ENCODE results near the gene NSFL1C. TPM values are rescaled to one million over a fixed set of nuclear protein-coding genes. Genes with fewer than 3 reads are reported as not detected.

NSFL1C gene
- total RNA-seq, 2 donors from 2014 or later, result 43.0 to 54.5 TPM

- 84% methylated on average over 2 of the region's 2 CpGs for WGBS
- Histone ChIP-seq H3K9me3 (no peaks in the 10 kb centered on the region), H3K36me3 (no peaks in the 10 kb centered on the region), H3K27ac (no peak overlapping the region), H3K4me3 (no peak overlapping the region), H3K27me3 (replicated peaks; ENCODE audit: insufficient read depth) (no peaks in the 10 kb centered on the region), H3K4me1 (replicated peaks) (no peaks in the 10 kb centered on the region)
- TF ChIP-seq, protein P1, sequence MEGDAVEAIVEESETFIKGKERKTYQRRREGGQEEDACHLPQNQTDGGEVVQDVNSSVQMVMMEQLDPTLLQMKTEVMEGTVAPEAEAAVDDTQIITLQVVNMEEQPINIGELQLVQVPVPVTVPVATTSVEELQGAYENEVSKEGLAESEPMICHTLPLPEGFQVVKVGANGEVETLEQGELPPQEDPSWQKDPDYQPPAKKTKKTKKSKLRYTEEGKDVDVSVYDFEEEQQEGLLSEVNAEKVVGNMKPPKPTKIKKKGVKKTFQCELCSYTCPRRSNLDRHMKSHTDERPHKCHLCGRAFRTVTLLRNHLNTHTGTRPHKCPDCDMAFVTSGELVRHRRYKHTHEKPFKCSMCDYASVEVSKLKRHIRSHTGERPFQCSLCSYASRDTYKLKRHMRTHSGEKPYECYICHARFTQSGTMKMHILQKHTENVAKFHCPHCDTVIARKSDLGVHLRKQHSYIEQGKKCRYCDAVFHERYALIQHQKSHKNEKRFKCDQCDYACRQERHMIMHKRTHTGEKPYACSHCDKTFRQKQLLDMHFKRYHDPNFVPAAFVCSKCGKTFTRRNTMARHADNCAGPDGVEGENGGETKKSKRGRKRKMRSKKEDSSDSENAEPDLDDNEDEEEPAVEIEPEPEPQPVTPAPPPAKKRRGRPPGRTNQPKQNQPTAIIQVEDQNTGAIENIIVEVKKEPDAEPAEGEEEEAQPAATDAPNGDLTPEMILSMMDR (IDR thresholded peaks at IDR 0.05), result no peak
- TF ChIP-seq POLR2AphosphoS5 (IDR thresholded peaks at IDR 0.05) (no peak), POLR2A (IDR thresholded peaks at IDR 0.05) (no peak)
- intact Hi-C loops (cut with DNase I), result no loop called here
- no peak for DNase-seq (ENCODE audit: low spot score)
Observed at GRCh38 chr20:1489325-1489724, 22.7 kb upstream of the NSFL1C start.

DNA sequence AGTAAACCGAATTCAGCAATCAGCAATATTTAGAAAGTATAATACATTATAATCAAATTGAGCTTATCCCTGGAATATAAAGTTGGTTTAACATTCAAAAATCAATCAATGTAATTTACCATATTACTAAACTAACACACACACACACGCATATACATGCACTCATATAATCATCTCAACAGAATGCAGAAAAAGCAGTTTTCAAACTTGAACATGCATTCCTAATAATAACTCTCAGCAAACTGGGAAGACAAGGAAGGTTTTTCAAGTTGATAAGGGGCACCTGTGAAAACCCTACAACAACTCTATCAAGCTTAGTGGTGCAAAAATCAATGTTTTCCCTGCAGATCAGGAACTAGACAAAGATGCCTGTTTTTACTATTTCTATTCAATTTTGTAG is 19.9 kb upstream of the NSFL1C start:
- no peaks in the 10 kb centered on the region for H3K27me3 ChIP-seq (replicated peaks; ENCODE audit: insufficient read depth)
- no peaks in the 10 kb centered on the region for H3K9me3 ChIP-seq
- H3K36me3 ChIP-seq, result no peaks in the 10 kb centered on the region
- no peak overlapping the region for H3K4me3 ChIP-seq
- no peak for DNase-seq (ENCODE audit: low spot score)
- H3K27ac ChIP-seq, result no peak overlapping the region
- WGBS, result 72% methylated on average over 2 of the region's 2 CpGs
- TF ChIP-seq, protein P1 (IDR thresholded peaks at IDR 0.05), result no peak
- no peak for TF ChIP-seq POLR2AphosphoS5 (IDR thresholded peaks at IDR 0.05)
- TF ChIP-seq POLR2A (IDR thresholded peaks at IDR 0.05), result no peak
- intact Hi-C loops (cut with DNase I), result no loop called here
- no peaks in the 10 kb centered on the region for H3K4me1 ChIP-seq (replicated peaks)

DNA sequence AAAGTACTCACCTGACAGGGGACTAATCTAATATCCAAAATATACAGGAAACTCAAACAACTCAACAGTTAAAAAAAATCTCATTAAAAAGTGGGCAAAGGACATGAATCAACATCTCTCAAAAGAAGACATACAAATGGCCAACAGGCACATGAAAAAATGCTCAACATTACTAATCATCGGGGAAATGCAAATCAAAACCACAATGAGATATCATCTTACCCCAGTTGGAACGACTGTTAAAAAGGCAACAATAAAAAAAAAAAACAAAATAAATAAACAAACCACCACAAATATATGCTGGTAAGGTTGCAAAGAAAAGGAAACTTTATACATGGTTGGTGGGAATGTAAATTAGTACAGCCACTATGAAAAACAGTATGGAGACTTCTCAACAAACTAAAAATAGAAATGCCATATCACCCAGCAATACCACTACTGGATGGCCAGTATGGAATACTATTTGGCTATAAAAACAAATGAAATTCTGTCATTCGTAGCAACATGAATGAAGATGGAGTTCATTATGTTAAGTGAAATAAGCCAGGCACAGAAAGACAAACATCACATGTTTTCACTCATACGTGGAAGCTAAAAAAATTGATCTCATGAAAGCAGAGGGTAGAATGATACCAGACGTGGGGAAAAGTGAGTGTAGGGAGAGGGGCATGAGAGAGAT is 17.9 kb upstream of the NSFL1C start:
- H3K9me3 ChIP-seq, result no peaks in the 10 kb centered on the region
- no peak for TF ChIP-seq POLR2AphosphoS5 (IDR thresholded peaks at IDR 0.05)
- no peak for TF ChIP-seq POLR2A (IDR thresholded peaks at IDR 0.05)
- TF ChIP-seq, protein P1 (IDR thresholded peaks at IDR 0.05), result no peak
- H3K27me3 ChIP-seq (replicated peaks; ENCODE audit: insufficient read depth), result no peaks in the 10 kb centered on the region
- H3K4me1 ChIP-seq (replicated peaks), result no peaks in the 10 kb centered on the region
- no peak overlapping the region for H3K4me3 ChIP-seq
- no peaks in the 10 kb centered on the region for H3K36me3 ChIP-seq
- intact Hi-C loops (cut with DNase I), result no loop called here
- no peak for DNase-seq (ENCODE audit: low spot score)
- 25% methylated on average over 5 of the region's 5 CpGs for WGBS
- H3K27ac ChIP-seq, result no peak overlapping the region

DNA sequence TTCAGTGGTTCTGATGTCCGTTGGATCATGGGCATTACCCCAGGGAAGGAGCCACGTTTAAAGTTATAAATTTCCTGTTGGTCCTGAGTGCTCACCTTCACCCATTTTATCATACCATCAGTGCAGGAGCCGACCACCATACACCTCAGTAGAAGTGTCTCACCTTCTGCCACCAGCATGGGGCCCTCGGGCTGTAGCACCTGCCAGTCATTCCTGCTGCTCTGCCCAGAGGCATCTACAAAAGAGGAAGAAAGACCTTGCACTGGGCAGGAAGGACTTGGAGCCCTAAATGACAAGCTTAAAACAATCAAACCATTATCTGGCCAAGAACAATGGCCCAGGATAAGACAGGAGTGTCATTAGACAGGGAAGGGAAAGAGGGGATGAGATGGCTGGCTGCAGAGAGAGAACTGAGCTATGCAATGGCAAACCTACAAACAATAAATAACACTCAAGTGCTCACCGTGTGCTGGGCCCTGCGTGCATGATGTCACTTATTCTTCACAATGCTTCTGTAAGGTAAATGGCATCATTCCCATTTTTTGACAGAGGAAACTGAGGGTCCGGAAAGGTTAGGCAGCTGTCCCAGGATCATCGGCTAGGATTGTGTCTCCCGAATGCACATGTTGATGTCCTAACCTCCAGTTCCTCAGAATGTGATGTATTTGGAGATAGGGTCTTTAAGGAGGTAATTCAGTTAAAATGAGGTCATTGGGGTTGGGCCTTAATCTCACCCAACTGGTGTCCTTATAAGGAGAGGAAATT is 13.4 kb upstream of the NSFL1C start:
- no peak for TF ChIP-seq POLR2A (IDR thresholded peaks at IDR 0.05)
- TF ChIP-seq, protein P1 (IDR thresholded peaks at IDR 0.05), result no peak
- intact Hi-C loops (cut with DNase I), result no loop called here
- 77% methylated on average over 9 of the region's 9 CpGs for WGBS
- Histone ChIP-seq H3K27ac (no peak overlapping the region), H3K9me3 (no peaks in the 10 kb centered on the region), H3K36me3 (no peaks in the 10 kb centered on the region), H3K4me3 (no peak overlapping the region), H3K27me3 (replicated peaks; ENCODE audit: insufficient read depth) (no peaks in the 10 kb centered on the region), H3K4me1 (replicated peaks) (no peaks in the 10 kb centered on the region)
- no peak for DNase-seq (ENCODE audit: low spot score)

DNA sequence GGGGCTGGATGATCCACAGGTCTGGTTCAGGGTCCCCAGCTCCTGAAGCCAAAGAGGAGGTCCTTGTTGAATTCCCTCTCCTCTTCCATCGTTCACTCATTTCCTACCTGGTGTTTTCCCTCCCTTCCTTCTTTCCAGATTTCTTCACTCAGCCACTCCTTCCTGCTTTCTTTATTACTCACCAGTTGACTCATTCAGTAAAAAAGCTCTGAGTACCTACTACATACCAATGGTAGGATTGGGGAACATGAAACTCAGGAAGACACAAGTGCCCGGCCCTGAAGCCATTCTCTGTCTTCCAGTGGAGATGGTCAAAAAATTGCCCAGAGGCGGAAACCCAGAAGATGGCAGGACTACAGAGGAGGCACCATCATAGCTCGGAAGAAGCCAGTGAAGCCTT is 11.9 kb upstream of the NSFL1C start:
- Histone ChIP-seq H3K27me3 (replicated peaks; ENCODE audit: insufficient read depth) (no peaks in the 10 kb centered on the region), H3K4me3 (no peak overlapping the region), H3K9me3 (no peaks in the 10 kb centered on the region), H3K36me3 (no peaks in the 10 kb centered on the region), H3K27ac (no peak overlapping the region), H3K4me1 (replicated peaks) (no peaks in the 10 kb centered on the region)
- DNase-seq (ENCODE audit: low spot score), result no peak
- intact Hi-C loops (cut with DNase I), result no loop called here
- TF ChIP-seq, protein P1 (IDR thresholded peaks at IDR 0.05), result no peak
- TF ChIP-seq POLR2AphosphoS5 (IDR thresholded peaks at IDR 0.05) (no peak), POLR2A (IDR thresholded peaks at IDR 0.05) (no peak)
- WGBS, result 79% methylated on average over 4 of the region's 4 CpGs
